GM23338 (cell line): ENCODE data around the gene GLE1. TPM values are rescaled to one million over a fixed set of nuclear protein-coding genes. Genes with fewer than 3 reads are reported as not detected.

Experiments
- ATAC-seq: fragments of 200-7000 bp; cut with Tn5 transposase; 3 replicates; pipeline ENCODE4 v1.9.1; 2020
- DNase-seq: peaks from one replicate; pipeline ENCODE4 v3.0.0-alpha.2; 2015; ENCODE audit warnings: low spot score
- H2AFZ ChIP-seq: fragments of 200-600 bp; sonication (generic); 2 replicates; pipeline ENCODE4 v1.8.0; 2016; ENCODE audit warnings: antibody characterized with exemption, mild to moderate bottlenecking, moderate library complexity
- H3F3A ChIP-seq: fragments of 200-600 bp; sonication (generic); replicated peaks from 2 replicates; pipeline ENCODE4 v1.8.0; 2017; ENCODE audit warnings: antibody characterized with exemption, mixed run types, low read depth
- H3K27ac ChIP-seq: fragments of 200-600 bp; sonication (generic); 2 replicates; pipeline ENCODE4 v1.6.1; 2016; ENCODE audit warnings: low read depth
- H3K27me3 ChIP-seq: fragments of 200-600 bp; sonication (generic); 2 replicates; pipeline ENCODE4 v1.8.0; 2016; ENCODE audit warnings: mild to moderate bottlenecking, mixed run types, moderate library complexity; ENCODE audit not compliant: insufficient read depth
- H3K36me3 ChIP-seq: fragments of 200-600 bp; sonication (generic); 2 replicates; pipeline ENCODE4 v1.8.0; 2016; ENCODE audit warnings: mild to moderate bottlenecking; ENCODE audit not compliant: insufficient read depth
- H3K4me1 ChIP-seq: fragments of 200-600 bp; sonication (generic); 2 replicates; pipeline ENCODE4 v1.8.0; 2016; ENCODE audit warnings: mild to moderate bottlenecking, moderate library complexity; ENCODE audit not compliant: insufficient read depth
- H3K4me2 ChIP-seq: fragments of 200-600 bp; sonication (generic); 2 replicates; pipeline ENCODE4 v1.7.1; 2017; ENCODE audit warnings: mixed run types
- H3K4me3 ChIP-seq: fragments of 200-600 bp; sonication (generic); 2 replicates; pipeline ENCODE4 v1.6.1; 2016; ENCODE audit warnings: mixed run types
- H3K79me2 ChIP-seq: fragments of 200-600 bp; sonication (generic); replicated peaks from 2 replicates; pipeline ENCODE4 v1.8.0; 2017; ENCODE audit warnings: mild to moderate bottlenecking; ENCODE audit not compliant: insufficient read depth
- H3K9me2 ChIP-seq: fragments of 200-600 bp; sonication (generic); 2 replicates; pipeline ENCODE4 v1.8.0; 2017; ENCODE audit not compliant: insufficient read depth
- H4K20me1 ChIP-seq: fragments of 200-600 bp; sonication (generic); replicated peaks from 2 replicates; pipeline ENCODE4 v1.8.0; 2017; ENCODE audit warnings: mild to moderate bottlenecking; ENCODE audit not compliant: insufficient read depth
- H3K27ac Mint-ChIP-seq: 2 replicates; pipeline ENCODE4 v1.8.0; 2020; ENCODE audit warnings: inconsistent platforms, mild to moderate bottlenecking, moderate library complexity, mixed read lengths
- H3K27me3 Mint-ChIP-seq: 3 replicates; pipeline ENCODE4 v1.8.0; 2022; ENCODE audit warnings: low read depth, mild to moderate bottlenecking, moderate library complexity, mixed read lengths, inconsistent platforms; ENCODE audit not compliant: insufficient read depth, poor library complexity
- H3K36me3 Mint-ChIP-seq: 3 replicates; pipeline ENCODE4 v1.8.0; 2021; ENCODE audit warnings: low read depth, mild to moderate bottlenecking, inconsistent platforms, moderate library complexity, mixed read lengths
- H3K4me1 Mint-ChIP-seq: 3 replicates; pipeline ENCODE4 v1.8.0; 2020; ENCODE audit warnings: mild to moderate bottlenecking, inconsistent platforms, mixed read lengths
- H3K4me3 Mint-ChIP-seq: 3 replicates; pipeline ENCODE4 v1.8.0; 2021; ENCODE audit warnings: moderate library complexity, mild to moderate bottlenecking, inconsistent platforms, mixed read lengths
- H3K9me3 Mint-ChIP-seq: 3 replicates; pipeline ENCODE4 v1.8.0; 2020; ENCODE audit warnings: moderate library complexity, mild to moderate bottlenecking, inconsistent platforms, mixed read lengths
- CREB1 ChIP-seq: fragments of 250-450 bp; sonication (Bioruptor Pico); IDR thresholded peaks from 2 replicates; pipeline ENCODE4 v1.5.0; 2020; ENCODE audit warnings: low read depth, mild to moderate bottlenecking, moderate library complexity
- CTCF ChIP-seq, 2 experiments: fragments of 200-600 bp in 1 of 2; sonication (generic) in 1 of 2; conservative IDR thresholded peaks; 2 replicates each; pipeline versions ENCODE4 v1.5.1 to v1.6.1; 2016 to 2017; ENCODE audit warnings: antibody characterized with exemption in 2 of 2, low read depth in 2 of 2, mild to moderate bottlenecking in 2 of 2, moderate library complexity in 1 of 2
- ETS1 ChIP-seq: IDR thresholded peaks from 2 replicates; pipeline ENCODE4 v1.6.1; 2016; ENCODE audit warnings: antibody characterized with exemption
- EZH2 ChIP-seq: fragments of 200-600 bp; sonication (generic); IDR thresholded peaks from one replicate; pipeline ENCODE4 v1.8.0; 2017; ENCODE audit warnings: antibody characterized with exemption, mild to moderate bottlenecking, low read depth; ENCODE audit not compliant: unreplicated experiment
- EZH2phosphoT487 ChIP-seq: fragments of 200-600 bp; sonication (generic); IDR thresholded peaks from one replicate; pipeline ENCODE4 v1.8.1; 2018; ENCODE audit warnings: antibody characterized with exemption; ENCODE audit not compliant: unreplicated experiment
- JUNB ChIP-seq: IDR thresholded peaks from one replicate; pipeline ENCODE4 v1.6.1; 2016; ENCODE audit warnings: antibody characterized with exemption; ENCODE audit not compliant: unreplicated experiment
- NANOG ChIP-seq: IDR thresholded peaks from 2 replicates; pipeline ENCODE4 v1.6.1; 2016; ENCODE audit warnings: antibody characterized with exemption, borderline replicate concordance
- POLR2AphosphoS5 ChIP-seq: IDR thresholded peaks from 2 replicates; pipeline ENCODE4 v1.6.1; 2016; ENCODE audit warnings: antibody characterized with exemption, low read depth
- STAT1 ChIP-seq: IDR thresholded peaks from one replicate; pipeline ENCODE4 v1.6.1; 2016; ENCODE audit warnings: antibody characterized with exemption; ENCODE audit not compliant: unreplicated experiment
- ZNF331 ChIP-seq: fragments of 250-450 bp; sonication (Bioruptor Pico); IDR thresholded peaks from 2 replicates; pipeline ENCODE4 v1.5.0; 2020; ENCODE audit warnings: low read depth, mild to moderate bottlenecking, moderate library complexity
- polyA plus RNA-seq: library from polyadenylated mRNA; unstranded; fragments of >200 nt; fragmentation: Nextera tagmentation; extraction: Ambion mirVana; gene quantifications from 2 replicates; pipeline ENCODE4 v1.2.1, GENCODE V29; 2016
- total RNA-seq: library from RNA; depleted of rRNA; stranded (reverse); fragments of >200 nt; shearing (Covaris generic); gene quantifications from 2 replicates; pipeline ENCODE4 v1.2.3, GENCODE V29; 2014

The GLE1 gene
- total and polyA plus RNA-seq, 2 experiments from 2014 or later, result 7.4 to 22.1 TPM

GRCh38 chr9:128503870-128504269 lies 649 bp upstream of the GLE1 start:
- H3K27ac ChIP-seq, result no peak overlapping the region
- Mint-ChIP-seq H3K36me3 (peaks cover 6% of the 10 kb centered on the region; the same call in 2 of the 3 replicates), H3K27me3 (no peaks in the 10 kb centered on the region), H3K4me1 (peaks cover 4% of the 10 kb centered on the region; the same call in 2 of the 3 replicates), H3K9me3 (no peaks in the 10 kb centered on the region), H3K4me3 (peak overlapping the region; percentile 100), H3K27ac (no peak overlapping the region)
- H3K4me3 ChIP-seq, result peak overlapping the region; percentile 92
- H3K27me3 ChIP-seq, result no peaks in the 10 kb centered on the region
- H3K4me2 ChIP-seq, result peak overlapping the region; percentile 95
- no peaks in the 10 kb centered on the region for H3K36me3 ChIP-seq
- peaks cover 7% of the 10 kb centered on the region; the same call in 1 of the 2 replicates for H3F3A ChIP-seq
- DNase-seq (peak; percentile 40), ATAC-seq (peak; percentile 29)
- H3K9me2 ChIP-seq, result no peaks in the 10 kb centered on the region
- TF ChIP-seq CREB1 (CRISPR knock-in tag) (no peak), EZH2phosphoT487 (no peak), CTCF (conservative IDR thresholded peaks at IDR 0.05; ENCODE audit: low read depth in 2 of 2) (no peak), NANOG (no peak)
- H3K79me2 ChIP-seq, result peaks cover 5% of the 10 kb centered on the region; the same call in 1 of the 2 replicates
- peaks cover 6% of the 10 kb centered on the region; the same call in 1 of the 2 replicates for H4K20me1 ChIP-seq
- peaks cover 8% of the 10 kb centered on the region; the same call in 1 of the 2 replicates for H3K4me1 ChIP-seq
- peak overlapping the region; percentile 56 for H2AFZ ChIP-seq

- H3K4me3 Mint-ChIP-seq, result peak overlapping the region; percentile 100
- H3K27ac Mint-ChIP-seq, result no peak overlapping the region
- no peak for ATAC-seq
- peaks cover 4% of the 10 kb centered on the region; the same call in 2 of the 3 replicates for H3K4me1 Mint-ChIP-seq
- Histone ChIP-seq H3K4me3 (peak overlapping the region; percentile 92), H4K20me1 (peaks cover 6% of the 10 kb centered on the region; the same call in 1 of the 2 replicates), H3K9me2 (no peaks in the 10 kb centered on the region), H3K4me2 (peak overlapping the region; percentile 95), H3K79me2 (peaks cover 5% of the 10 kb centered on the region; the same call in 1 of the 2 replicates), H3K27ac (no peak overlapping the region), H3F3A (peaks cover 7% of the 10 kb centered on the region; the same call in 1 of the 2 replicates), H2AFZ (no peak overlapping the region; the same call in 1 of the 2 replicates), H3K4me1 (peaks cover 8% of the 10 kb centered on the region; the same call in 1 of the 2 replicates), H3K36me3 (no peaks in the 10 kb centered on the region), H3K27me3 (no peaks in the 10 kb centered on the region)
- no peaks in the 10 kb centered on the region for H3K27me3 Mint-ChIP-seq
- H3K36me3 Mint-ChIP-seq, result peaks cover 3% of the 10 kb centered on the region
- no peaks in the 10 kb centered on the region for H3K9me3 Mint-ChIP-seq
- DNase-seq, result no peak
- TF ChIP-seq ZNF331 (CRISPR knock-in tag) (no peak), CTCF (conservative IDR thresholded peaks at IDR 0.05; ENCODE audit: low read depth in 2 of 2) (no peak), EZH2 (no peak), JUNB (no peak), ETS1 (no peak), STAT1 (no peak), EZH2phosphoT487 (no peak), NANOG (no peak), POLR2AphosphoS5 (no peak), CREB1 (CRISPR knock-in tag) (no peak)
These were observed 871 bp downstream of the GLE1 start for GRCh38 chr9:128505414-128505765.
